ENCODE results near the gene CLASP1. TPM values are rescaled to one million over a fixed set of nuclear protein-coding genes. Genes with fewer than 3 reads are reported as not detected.
"Not testable (repeated sequence)": the region's sequence is repeated elsewhere in the genome, so short reads cannot be mapped to it uniquely, and the experiment has no call there.

Gene CLASP1
- total RNA-seq, 1 experiment from 2014 or later, result 30.8 TPM

DNA sequence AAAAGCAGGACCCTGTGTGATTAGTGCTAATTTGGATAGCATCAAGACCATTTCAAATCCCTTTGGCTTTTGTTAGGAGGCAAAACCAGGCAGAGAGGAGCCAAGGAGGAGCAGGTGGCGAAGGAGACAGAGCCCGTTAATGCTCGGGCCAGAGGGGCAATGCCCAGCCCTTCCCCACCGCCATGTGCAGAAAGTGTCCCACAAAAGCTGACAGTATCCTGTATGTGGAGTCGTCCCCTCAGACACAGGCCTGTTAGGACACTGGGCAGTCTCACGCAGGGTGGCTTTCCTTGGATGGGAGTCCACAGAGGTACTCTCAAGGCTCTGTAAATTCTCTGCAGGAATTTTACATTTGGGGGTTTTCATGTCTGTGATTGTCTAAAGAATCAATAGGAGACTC is 319.5 kb downstream of the CLASP1 start:
- DNase-seq (ENCODE audit: low read depth), result no peak

DNA sequence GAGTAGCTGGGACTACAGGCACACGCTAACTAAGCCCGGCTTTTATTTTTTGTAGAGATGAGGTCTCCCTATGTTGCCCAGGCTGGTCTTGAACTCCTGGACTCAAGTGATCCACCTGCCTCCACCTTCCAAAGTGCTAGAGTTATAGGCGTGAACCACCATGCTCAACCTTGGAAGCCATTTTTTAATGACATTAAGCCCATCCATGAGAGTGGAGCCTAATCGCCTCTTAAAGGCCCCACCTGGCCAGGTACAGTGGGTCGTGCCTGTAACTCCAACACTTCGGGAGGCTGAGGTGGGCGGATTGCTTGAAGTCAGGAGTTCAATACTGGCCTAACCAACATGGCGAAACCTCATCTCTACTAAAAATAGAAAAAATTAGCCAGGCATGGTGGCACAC is 322.6 kb downstream of the CLASP1 start:
- no peak for DNase-seq (ENCODE audit: low read depth)

DNA sequence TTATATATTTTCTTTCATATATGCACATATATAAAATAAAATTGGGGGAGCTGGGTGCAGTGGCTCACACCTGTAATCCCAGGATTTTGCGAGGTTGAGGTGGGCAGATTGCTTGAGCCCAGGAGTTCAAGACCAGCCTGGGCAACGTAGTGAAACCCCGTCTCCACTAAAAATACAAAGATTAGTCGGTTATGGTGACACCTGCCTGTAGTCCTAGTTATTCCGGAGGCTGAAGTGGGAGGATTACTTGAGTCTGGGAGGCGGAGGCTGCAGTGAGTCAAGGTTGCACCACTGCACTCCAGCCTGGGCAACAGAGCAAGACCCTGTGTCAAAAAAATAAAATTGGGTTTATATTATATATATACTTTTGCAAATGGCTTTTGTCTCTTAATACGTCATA is 324.7 kb downstream of the CLASP1 start:
- no peak for DNase-seq (ENCODE audit: low read depth)

DNA sequence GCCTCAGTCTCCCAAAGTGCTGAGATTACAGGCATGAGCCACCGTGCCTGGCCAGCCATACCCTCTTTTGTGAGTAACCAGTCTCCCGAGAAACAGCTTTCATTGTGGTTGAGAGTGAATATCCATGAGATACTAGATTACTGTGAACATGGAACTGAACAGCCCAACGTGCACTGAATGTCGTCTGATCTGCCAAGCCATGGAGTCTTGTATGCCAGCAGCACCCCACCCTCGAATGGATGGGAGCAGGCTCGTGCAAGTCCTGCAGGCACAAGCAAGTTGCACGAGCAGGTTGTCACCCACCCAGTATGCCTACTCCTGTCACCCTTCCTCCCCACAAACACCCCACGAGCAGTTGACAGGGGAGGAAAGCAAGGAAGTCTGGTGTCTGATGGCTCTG is 327.8 kb downstream of the CLASP1 start:
- no peak for DNase-seq (ENCODE audit: low read depth)

DNA sequence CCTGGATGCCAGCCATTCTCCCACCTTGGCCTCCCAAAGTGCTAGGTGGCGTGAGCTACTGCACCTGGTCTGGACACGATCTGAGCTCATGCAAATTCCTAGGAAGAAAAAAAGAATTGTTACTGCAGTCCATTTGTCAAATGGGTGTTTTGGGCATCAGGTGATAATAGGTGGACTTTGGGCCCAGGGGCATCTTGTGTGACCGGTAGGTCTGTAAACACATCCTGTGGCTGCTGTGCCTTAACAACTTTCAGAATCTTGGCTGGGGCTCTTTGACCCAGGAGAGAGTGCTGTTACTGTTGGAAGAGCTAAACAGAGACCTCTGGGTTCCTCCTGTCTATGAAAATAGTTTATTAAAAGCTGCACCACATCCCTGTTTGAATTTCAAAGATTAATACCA is 329.3 kb downstream of the CLASP1 start:
- no peak for DNase-seq (ENCODE audit: low read depth)

DNA sequence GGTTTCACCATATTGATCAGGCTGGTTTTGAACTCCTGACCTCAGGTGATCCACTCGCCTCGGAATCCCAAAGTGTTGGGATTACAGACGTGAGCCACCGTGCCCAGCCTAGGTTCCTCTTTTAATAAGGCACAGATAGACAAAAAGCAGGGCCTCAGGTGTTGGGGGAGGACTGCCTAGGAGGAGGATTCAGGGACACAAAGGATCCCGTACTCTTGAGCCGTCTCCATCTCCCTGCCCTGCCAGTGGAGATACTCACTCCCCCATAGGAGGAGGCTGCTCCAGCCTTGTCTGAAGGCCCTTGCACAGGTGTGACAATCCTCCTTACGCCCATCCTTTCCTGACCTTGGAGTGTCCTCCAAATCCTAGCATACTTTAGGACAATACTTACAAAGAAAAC is 332.3 kb downstream of the CLASP1 start:
- DNase-seq (ENCODE audit: low read depth), result no peak

DNA sequence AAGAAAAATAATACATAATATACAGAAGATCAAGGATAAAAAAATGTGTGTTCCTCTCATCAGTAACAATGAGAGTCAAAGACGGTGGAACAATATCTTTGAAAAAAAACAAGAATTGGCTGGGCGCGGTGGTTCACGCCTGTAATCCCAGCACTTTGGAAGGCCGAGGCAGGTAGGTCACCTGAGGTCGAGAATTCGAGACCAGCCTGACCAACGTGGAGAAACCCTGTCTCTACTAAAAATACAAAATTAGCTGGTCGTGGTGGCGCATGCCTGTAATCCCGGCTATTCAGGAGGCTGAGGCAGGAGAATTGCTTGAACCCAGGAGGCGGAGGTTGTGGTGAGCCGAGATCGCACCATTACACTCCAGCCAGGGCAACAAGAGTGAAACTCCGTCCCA is 335.6 kb downstream of the CLASP1 start:
- not testable (repeated sequence) for DNase-seq (ENCODE audit: low read depth)

DNA sequence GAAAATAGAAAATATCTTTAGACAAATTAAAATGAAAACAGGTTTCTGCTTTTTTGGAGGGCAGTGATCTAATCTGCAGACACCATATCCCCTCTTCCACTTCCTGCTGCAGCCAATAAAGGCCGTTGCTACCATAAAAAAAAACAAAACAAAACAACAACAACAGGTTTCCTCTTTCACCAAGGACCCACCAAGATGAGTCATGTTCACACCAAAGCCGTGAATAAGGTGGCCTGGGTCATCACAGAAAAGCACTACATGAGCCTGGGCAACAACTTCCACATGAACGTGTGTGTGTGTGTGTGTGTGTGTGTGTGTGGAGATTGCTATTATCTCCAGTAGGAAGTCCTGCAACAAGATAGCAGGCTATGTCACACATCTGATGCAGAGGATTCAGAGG is 339.5 kb downstream of the CLASP1 start:
- no peak for DNase-seq (ENCODE audit: low read depth)

DNA sequence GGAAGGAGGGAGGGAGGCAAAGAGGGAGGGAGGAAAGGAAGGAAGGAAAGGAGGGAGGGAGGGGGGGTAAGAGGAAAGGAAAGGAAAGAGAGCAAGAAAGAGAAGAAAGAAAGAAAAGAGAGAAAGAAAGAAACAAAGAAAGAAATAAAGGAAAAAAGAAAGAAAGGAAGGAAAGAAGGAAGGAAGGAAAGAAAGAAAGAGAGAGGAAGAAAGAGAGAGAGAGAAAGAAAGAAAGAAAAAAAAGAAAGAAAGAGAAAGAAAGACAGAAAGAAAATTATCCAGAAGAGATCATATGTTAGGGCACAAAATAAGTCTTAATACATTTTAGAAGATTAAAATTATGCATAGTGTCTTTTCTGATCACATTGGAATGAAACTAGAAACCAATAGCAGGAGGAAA is 339.9 kb downstream of the CLASP1 start:
- no peak for DNase-seq (ENCODE audit: low read depth)

DNA sequence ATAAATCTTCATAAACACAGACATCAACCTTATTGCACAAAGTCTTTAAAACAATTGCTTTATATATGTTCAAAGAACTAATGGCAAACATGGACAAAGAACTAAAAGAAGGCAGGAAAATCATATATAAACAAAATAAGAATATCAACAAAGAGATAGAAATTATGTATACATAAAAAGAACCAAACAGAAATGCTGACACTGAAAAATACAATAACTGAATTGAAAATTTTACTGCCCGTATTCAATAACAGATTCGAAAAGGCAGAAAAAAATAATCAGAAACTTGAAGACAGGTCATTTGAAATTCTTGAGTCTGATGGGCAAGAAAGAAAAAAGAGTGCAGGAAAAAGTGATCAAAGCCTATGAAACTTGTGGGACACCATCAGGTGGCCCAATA is 342.2 kb downstream of the CLASP1 start:
- DNase-seq (ENCODE audit: low read depth), result no peak

DNA sequence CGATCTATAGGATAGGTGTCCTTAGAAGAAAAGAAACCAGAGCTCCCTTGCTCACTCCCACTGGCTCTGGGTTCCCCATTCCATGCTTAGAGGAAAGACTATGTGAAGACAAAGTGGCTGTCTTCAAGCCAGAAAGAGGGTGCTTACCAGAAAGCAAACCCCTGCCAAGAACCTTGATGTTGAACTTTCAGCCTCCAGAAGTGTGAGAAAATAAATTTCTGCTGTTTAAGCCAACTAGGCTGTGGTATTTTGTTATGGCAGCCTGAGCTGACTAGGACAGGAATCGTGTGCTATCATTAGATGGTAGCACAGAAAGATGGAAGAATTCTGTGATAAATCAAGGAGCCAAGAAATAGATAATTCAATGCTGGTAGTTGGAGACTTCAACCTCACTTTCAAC is 344.3 kb downstream of the CLASP1 start:
- DNase-seq (ENCODE audit: low read depth), result no peak

DNA sequence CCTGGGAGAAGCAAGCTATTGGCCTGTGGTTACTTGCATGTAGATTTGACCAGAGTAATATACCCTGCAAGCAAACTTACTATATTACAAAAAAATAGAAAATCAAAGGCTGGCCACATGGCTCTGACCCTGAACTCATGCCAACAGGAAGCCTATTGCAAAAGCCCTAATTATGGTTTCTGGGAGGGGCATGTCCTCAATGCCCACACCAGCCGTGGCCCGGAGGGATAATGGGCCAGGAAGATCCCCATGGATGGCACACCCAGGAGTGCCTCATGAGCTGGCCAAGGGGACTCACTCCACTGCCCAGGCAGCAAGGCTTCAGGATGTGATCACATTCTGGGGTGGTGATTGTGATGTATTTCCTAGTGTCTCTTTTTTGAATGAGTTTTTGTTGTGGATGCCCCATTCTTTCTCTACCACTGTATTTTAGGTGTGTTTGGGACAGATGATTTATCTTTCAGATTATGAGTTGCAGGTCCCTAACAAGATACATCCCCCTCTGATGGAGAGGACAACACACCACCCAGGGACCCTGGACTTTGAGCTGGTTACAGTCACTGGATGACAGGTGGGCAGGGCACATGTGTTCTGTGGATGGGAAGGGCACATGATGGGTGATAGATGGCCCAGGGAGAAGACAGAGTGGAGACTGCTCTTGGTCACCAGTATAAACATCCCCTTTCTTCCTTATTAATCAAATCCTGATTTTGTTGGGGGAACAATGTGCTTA is 345.6 kb downstream of the CLASP1 start:
- DNase-seq (ENCODE audit: low read depth), result no peak

DNA sequence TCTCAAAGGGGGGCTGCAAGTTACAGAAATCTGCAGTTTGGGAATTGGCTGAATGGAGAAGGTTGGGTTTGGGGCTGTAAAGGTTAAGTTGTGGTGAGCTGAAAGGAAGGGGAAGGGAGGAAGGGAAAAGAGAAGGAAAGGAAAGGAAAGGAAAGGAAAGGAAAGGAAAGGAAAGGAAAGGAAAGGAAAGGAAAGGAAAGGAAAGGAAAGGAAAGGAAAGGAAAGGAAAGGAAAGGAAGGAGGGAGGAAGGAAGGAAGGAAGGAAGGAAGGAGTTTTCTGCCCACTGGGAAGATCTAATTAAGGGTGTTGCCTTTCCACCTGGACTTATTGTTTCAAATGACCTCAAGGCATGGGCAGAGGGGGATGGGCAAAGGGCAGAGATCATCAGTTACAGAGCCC is 348.1 kb downstream of the CLASP1 start:
- not testable (repeated sequence) for DNase-seq (ENCODE audit: low read depth)

DNA sequence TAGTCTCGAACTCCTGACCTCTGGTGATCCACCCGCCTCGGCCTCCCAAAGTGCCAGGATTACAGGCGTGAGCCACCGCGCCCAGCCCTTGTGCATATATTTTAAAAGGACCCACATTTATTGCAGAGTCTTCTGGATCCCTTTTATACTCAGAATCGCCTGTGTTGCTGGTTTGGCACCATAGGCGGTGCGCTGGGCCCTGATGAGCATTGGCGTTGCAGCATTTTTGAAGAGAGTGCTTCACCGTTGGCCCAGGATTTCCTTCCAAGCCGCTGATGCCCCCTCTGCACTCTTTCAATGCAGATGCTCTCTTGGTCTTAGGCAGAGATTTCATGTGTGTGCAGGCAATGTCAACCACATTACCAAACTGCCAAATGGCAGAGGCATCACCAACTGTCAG is 350.8 kb downstream of the CLASP1 start:
- no peak for DNase-seq (ENCODE audit: low read depth)

DNA sequence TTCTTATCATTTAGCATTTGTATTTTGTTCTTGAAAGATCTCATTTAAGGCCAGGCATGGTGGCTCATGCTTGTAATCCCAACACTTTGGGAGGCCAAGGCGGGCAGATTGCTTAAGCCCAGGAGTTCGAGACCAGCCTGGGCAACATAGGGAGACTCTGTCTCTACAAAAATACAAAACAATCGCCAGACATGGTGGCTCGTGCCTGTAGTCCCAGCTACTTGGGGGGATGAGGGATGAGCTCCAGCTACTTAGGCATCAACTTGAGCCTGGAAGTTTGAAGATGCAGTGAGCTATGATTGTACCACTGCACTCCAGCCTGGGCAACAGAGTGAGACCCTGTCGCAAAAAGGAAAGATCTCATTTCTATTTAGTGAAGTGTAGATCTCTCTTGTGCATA is 351.4 kb downstream of the CLASP1 start:
- not testable (repeated sequence) for DNase-seq (ENCODE audit: low read depth)

DNA sequence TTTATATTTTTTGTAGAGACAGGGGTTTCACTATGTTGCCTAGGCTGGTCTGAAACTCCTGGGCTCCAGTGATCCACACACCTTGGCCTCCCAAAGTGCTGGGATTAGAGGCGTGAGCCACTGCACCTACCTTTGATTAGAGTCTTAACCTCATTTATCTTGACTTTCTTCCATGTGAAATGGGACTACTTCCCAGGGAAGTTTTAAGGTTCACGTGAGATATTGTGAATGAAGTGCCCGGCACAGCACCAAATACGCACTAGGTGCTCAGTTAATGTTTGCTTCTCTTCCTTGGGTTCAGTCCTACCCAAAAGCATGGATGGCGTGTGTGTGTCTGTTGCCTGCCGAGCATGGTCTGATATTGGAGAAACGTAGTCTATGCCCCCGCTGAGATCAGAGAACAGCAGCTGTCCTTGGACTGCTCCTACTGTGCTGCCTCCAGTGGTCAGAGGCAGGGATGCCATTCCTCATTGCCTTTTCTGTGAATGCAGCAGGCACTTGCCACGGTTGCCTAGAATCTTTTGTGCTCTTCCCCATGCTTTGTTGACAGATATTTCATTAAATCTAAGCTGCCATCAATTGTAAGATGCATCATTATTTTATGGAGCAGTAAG is 351.9 kb downstream of the CLASP1 start:
- DNase-seq (ENCODE audit: low read depth), result peak; percentile 29

DNA sequence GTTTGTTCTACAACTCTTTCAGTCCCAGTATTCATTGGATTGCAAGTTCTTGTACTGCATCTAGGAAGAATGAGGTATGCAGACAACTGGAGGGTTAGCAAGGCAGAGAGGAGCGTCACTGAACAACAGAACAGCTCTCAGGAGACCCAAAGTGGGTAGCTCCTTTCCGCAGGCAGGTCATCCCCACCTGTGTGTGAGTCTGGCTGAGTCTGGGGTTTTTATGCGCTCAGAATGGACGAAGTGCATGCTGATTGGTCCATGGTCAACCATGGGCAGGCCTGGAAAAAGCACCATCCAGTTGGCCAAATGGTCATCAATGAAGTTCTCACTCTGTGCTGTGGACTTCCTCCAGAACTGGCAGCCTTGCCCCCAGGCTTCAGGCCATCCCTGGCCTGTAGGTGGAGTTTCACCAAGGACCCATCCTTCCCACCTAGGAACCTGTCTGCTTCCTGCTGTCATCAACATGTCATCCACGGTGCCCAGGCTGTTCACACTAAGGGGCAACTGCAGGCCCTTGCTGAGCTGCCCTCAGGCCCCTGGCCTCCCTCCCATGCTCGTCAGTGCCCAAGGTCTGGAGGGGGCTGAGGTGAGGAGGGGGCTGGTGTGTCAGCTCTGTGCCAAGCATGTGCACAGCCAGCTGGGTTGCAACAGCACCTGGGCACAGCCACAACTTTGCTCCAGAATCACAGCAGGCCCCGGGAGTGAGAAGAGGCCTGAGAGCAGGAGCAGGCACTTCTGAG is 353.2 kb downstream of the CLASP1 start:
- DNase-seq (ENCODE audit: low read depth), result no peak

DNA sequence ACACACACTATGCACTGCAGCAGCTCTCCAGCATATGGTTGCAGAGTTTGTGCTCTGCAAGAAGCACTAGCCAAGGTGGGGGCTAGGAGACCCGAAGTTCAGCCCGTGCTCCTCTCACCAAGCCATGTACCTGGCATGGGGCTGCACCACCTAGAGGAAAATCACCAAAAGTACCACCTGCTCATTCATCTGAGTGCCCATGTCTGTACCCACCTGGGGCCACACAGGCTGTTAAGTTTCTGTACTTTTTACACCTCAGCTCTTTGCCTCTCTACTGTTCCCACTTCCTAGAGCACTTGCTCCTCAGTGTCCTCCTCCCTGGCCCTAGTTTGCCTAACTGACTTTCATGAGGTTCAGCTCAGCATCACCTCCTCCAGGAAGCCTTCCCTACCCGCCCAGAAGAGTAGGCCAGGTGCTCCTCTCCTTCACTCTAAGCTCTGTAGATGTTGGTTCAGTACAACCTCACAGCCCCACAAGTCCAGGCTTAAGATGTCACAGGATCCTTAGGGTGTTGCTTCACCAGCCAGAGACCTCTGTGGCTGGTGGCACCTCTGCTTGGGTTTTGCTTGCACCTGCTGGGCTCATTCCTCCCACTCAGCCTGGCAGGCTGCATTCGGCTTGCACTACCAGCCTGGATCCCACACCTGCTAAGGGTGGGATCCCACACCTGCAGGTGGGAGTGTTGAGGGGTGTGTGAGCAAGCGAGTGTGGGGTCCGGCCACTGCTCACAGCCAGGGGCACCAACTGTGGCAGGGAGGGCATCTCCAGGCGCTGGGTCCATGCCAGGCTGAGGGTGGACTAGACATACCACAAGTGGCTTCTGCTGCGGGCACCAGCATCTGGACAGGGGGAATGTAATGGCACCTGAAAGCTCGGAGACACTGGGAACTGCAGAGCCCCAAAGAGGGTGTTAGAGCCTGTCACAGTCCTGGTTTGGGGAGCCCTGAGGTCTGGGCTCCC is 354.1 kb downstream of the CLASP1 start:
- no peak for DNase-seq (ENCODE audit: low read depth)

DNA sequence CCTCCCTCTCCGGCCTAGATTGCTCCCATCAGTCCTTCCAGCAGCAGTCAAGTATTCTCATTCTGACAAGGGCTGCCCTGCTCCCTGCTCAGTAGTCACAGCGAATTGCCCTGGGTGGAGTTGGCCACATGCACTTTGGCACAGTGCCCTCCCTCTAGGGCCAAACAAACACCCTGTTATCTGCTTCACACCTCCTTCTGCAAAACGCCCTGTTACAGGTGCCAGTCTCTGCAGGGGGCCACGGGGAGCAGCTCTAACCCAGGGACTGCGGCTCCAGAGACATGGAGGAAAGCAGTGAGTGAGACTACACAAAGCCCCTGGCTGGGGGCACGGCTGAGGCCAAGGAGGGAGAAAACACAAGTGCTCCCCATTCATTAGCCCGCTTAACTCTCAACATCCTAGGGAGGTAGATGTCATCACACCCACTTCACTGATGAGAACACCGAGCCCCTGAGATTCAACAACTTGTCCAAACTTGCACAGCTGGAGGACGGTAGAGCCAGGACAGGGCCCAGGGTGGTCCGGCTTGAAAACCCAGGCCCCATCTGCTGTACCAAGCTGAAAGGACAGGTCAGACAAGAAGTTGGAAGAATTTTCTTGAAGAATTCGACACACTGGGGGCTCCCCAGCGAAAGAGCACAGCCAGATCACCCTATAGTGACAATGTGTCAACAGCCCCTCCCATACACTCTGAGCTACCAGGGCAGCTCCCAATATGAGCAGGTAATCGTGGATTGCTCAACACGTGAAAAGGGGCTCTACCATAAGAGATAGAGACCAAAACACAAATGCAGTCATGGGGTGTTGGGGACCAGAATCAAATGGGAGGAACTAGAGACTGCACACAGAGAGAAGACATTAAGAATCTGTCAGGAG is 355.6 kb downstream of the CLASP1 start:
- DNase-seq (ENCODE audit: low read depth), result no peak

DNA sequence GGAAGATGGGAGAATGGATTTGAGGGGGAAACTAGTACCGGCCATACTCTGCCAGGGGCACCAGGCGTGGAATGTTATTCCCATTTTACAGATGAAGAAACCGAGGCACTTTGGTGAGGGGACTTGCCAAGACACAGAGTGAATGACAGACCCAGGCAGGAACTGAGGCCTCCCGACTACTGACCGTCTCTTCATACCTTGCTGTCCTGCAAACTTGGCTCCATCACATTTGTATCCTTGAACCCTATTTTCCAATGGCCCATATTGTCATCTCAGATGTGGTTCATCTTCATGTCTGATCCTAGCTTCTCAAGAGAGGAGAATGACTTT is 358.0 kb downstream of the CLASP1 start:
- no peak for DNase-seq (ENCODE audit: low read depth)

DNA sequence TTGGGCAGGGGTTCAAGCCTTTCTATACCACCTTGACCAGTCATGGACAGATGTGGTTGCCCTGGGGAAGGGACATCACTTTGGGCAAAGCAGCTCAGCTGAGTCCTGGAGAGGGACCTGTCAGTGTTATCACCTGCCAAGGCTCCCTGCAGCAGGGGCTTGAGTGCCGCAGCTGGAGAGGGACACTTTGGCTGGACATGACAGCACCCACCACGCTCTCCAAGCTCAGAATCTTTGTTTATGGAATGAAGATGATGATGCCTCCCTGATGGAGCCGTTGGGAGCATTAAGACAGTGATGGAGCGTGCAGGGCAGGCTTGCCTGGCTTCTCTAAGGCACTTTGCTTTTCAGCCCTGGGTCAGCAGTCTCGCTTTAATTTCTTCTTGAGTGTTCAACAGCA is 360.0 kb downstream of the CLASP1 start:
- DNase-seq (ENCODE audit: low read depth), result no peak
